ENCODE data around the gene C2CD2L.
"Not testable (repeated sequence)": the region's sequence is repeated elsewhere in the genome, so short reads cannot be mapped to it uniquely, and the experiment has no call there.

C2CD2L gene

GRCh38 chr11:119106564-119107537 is at the start of gene C2CD2L:
C2CD2L (plus strand) TSS chr11:119107344; CDS start chr11:119107742, 398 bp downstream.
- DNase-seq = peak; percentile 56

GRCh38 chr11:119059128-119059527 is 48.0 kb upstream of the C2CD2L start:
- not testable (repeated sequence) for DNase-seq

GRCh38 chr11:119061256-119061655 is 45.9 kb upstream of the C2CD2L start:
- DNase-seq = no peak

- no peak for DNase-seq
Measured at GRCh38 chr11:119062779-119063178, 44.4 kb upstream of the C2CD2L start.

GRCh38 chr11:119065369-119065768 is 41.8 kb upstream of the C2CD2L start:
- DNase-seq = no peak

GRCh38 chr11:119067371-119068222 is 39.5 kb upstream of the C2CD2L start, which contains the start of gene VPS11:
VPS11 (plus strand) TSS chr11:119067818; CDS start chr11:119067824, 6 bp downstream.
- DNase-seq = peak; percentile 80

- no peak for DNase-seq
Measured at GRCh38 chr11:119077839-119078238, 29.3 kb upstream of the C2CD2L start.

GRCh38 chr11:119078675-119079420 is 28.3 kb upstream of the C2CD2L start:
- no peak for DNase-seq

- DNase-seq = no peak
Measured at GRCh38 chr11:119081682-119082260, 25.4 kb upstream of the C2CD2L start.

GRCh38 chr11:119084663-119085436 is 22.3 kb upstream of the C2CD2L start, which contains the start of gene HMBS:
HMBS (plus strand) TSS chr11:119084881; CDS start chr11:119085034, 153 bp downstream.
- DNase-seq = peak; percentile 83

- DNase-seq = no peak
Measured at GRCh38 chr11:119085437-119085847, 21.7 kb upstream of the C2CD2L start.

- DNase-seq = no peak
Measured at GRCh38 chr11:119087123-119087522, 20.0 kb upstream of the C2CD2L start.

- no peak for DNase-seq
Measured at GRCh38 chr11:119087747-119088241, 19.4 kb upstream of the C2CD2L start.

- no peak for DNase-seq
Measured at GRCh38 chr11:119088406-119088805, 18.7 kb upstream of the C2CD2L start.

GRCh38 chr11:119089319-119089718 is 17.8 kb upstream of the C2CD2L start:
- no peak for DNase-seq

GRCh38 chr11:119091178-119091577 is 16.0 kb upstream of the C2CD2L start:
- peak; percentile 25 for DNase-seq

- DNase-seq = no peak
Measured at GRCh38 chr11:119091966-119092879, 14.9 kb upstream of the C2CD2L start.

- no peak for DNase-seq
Measured at GRCh38 chr11:119092880-119093842, 14.0 kb upstream of the C2CD2L start.
